Activated naive CD8-positive, alpha-beta T cell (primary cell): ENCODE measurements around the gene TGIF1.

Experiments
- H3K27ac Mint-ChIP-seq: one replicate; pipeline ENCODE4 v1.8.0; 2021; ENCODE audit warnings: mixed read lengths
- H3K27me3 Mint-ChIP-seq: one replicate; pipeline ENCODE4 v1.8.0; 2021; ENCODE audit warnings: mixed read lengths
- H3K36me3 Mint-ChIP-seq: one replicate; pipeline ENCODE4 v1.8.0; 2021; ENCODE audit warnings: mixed read lengths
- H3K4me1 Mint-ChIP-seq: one replicate; pipeline ENCODE4 v1.8.0; 2021; ENCODE audit warnings: low read depth, mixed read lengths
- H3K4me3 Mint-ChIP-seq: one replicate; pipeline ENCODE4 v1.8.0; 2021; ENCODE audit warnings: mild to moderate bottlenecking, mixed read lengths
- H3K9me3 Mint-ChIP-seq: one replicate; pipeline ENCODE4 v1.8.0; 2021; ENCODE audit warnings: low read depth, mixed read lengths

Gene TGIF1

GRCh38 chr18:3448838-3449511, 997 bp upstream of the TGIF1 start:
- Mint-ChIP-seq H3K9me3 (no peaks in the 10 kb centered on the region), H3K27me3 (no peaks in the 10 kb centered on the region), H3K36me3 (no peaks in the 10 kb centered on the region), H3K4me3 (peak overlapping the region; percentile 92), H3K27ac (peak overlapping the region; percentile 94), H3K4me1 (peaks cover 44% of the 10 kb centered on the region)

GRCh38 chr18:3449512-3450011, 410 bp upstream of the TGIF1 start:
- Mint-ChIP-seq H3K4me1 (peaks cover 50% of the 10 kb centered on the region), H3K27me3 (no peaks in the 10 kb centered on the region), H3K4me3 (peak overlapping the region; percentile 92), H3K9me3 (no peaks in the 10 kb centered on the region), H3K36me3 (no peaks in the 10 kb centered on the region), H3K27ac (peak overlapping the region; percentile 94)

- Mint-ChIP-seq H3K27ac (peak overlapping the region; percentile 100), H3K4me1 (peaks cover 60% of the 10 kb centered on the region), H3K4me3 (peak overlapping the region; percentile 94), H3K27me3 (no peaks in the 10 kb centered on the region), H3K36me3 (no peaks in the 10 kb centered on the region), H3K9me3 (no peaks in the 10 kb centered on the region)
Observed at GRCh38 chr18:3450799-3451182, 819 bp downstream of the TGIF1 start.

GRCh38 chr18:3451183-3451988, 1.4 kb downstream of the TGIF1 start:
- H3K9me3 Mint-ChIP-seq = no peaks in the 10 kb centered on the region
- no peaks in the 10 kb centered on the region for H3K36me3 Mint-ChIP-seq
- no peaks in the 10 kb centered on the region for H3K27me3 Mint-ChIP-seq
- H3K27ac Mint-ChIP-seq = peak overlapping the region; percentile 100
- peaks cover 62% of the 10 kb centered on the region for H3K4me1 Mint-ChIP-seq
- H3K4me3 Mint-ChIP-seq = peak overlapping the region; percentile 94

GRCh38 chr18:3451989-3452749, 2.2 kb downstream of the TGIF1 start:
- peaks cover 6% of the 10 kb centered on the region for H3K36me3 Mint-ChIP-seq
- peak overlapping the region; percentile 94 for H3K4me3 Mint-ChIP-seq
- H3K27ac Mint-ChIP-seq = peak overlapping the region; percentile 100
- H3K9me3 Mint-ChIP-seq = no peaks in the 10 kb centered on the region
- no peaks in the 10 kb centered on the region for H3K27me3 Mint-ChIP-seq
- peaks cover 58% of the 10 kb centered on the region for H3K4me1 Mint-ChIP-seq

GRCh38 chr18:3452750-3453539, 3.0 kb downstream of the TGIF1 start:
- Mint-ChIP-seq H3K4me1 (peaks cover 55% of the 10 kb centered on the region), H3K36me3 (peaks cover 9% of the 10 kb centered on the region), H3K4me3 (peak overlapping the region; percentile 94), H3K27me3 (no peaks in the 10 kb centered on the region), H3K27ac (peak overlapping the region; percentile 100), H3K9me3 (no peaks in the 10 kb centered on the region)

GRCh38 chr18:3453540-3454364, 3.8 kb downstream of the TGIF1 start:
- H3K36me3 Mint-ChIP-seq = peaks cover 13% of the 10 kb centered on the region
- no peaks in the 10 kb centered on the region for H3K9me3 Mint-ChIP-seq
- H3K27ac Mint-ChIP-seq = peak overlapping the region; percentile 100
- H3K4me3 Mint-ChIP-seq = peak overlapping the region; percentile 94
- peaks cover 57% of the 10 kb centered on the region for H3K4me1 Mint-ChIP-seq
- H3K27me3 Mint-ChIP-seq = no peaks in the 10 kb centered on the region

GRCh38 chr18:3454365-3455089, 4.6 kb downstream of the TGIF1 start:
- Mint-ChIP-seq H3K27me3 (no peaks in the 10 kb centered on the region), H3K36me3 (peaks cover 15% of the 10 kb centered on the region), H3K27ac (peak overlapping the region; percentile 100), H3K4me3 (peak overlapping the region; percentile 94), H3K9me3 (no peaks in the 10 kb centered on the region), H3K4me1 (peaks cover 60% of the 10 kb centered on the region)

- H3K9me3 Mint-ChIP-seq = no peaks in the 10 kb centered on the region
- peaks cover 15% of the 10 kb centered on the region for H3K36me3 Mint-ChIP-seq
- peak overlapping the region; percentile 94 for H3K4me3 Mint-ChIP-seq
- peak overlapping the region; percentile 100 for H3K27ac Mint-ChIP-seq
- H3K4me1 Mint-ChIP-seq = peaks cover 61% of the 10 kb centered on the region
- no peaks in the 10 kb centered on the region for H3K27me3 Mint-ChIP-seq
Observed at GRCh38 chr18:3455090-3455635, 5.2 kb downstream of the TGIF1 start.

GRCh38 chr18:3455907-3456685, 6.1 kb downstream of the TGIF1 start:
- Mint-ChIP-seq H3K4me1 (peaks cover 59% of the 10 kb centered on the region), H3K4me3 (no peak overlapping the region)

GRCh38 chr18:3456686-3457069, 6.7 kb downstream of the TGIF1 start:
- H3K4me3 Mint-ChIP-seq = no peak overlapping the region
- peaks cover 56% of the 10 kb centered on the region for H3K4me1 Mint-ChIP-seq
- peak overlapping the region; percentile 16 for H3K27ac Mint-ChIP-seq
- H3K36me3 Mint-ChIP-seq = peaks cover 26% of the 10 kb centered on the region
- no peaks in the 10 kb centered on the region for H3K27me3 Mint-ChIP-seq
- no peaks in the 10 kb centered on the region for H3K9me3 Mint-ChIP-seq

More at GRCh38 chr18:3455907-3456685, 6.1 kb downstream of the TGIF1 start:
- Mint-ChIP-seq H3K27me3 (no peaks in the 10 kb centered on the region), H3K27ac (no peak overlapping the region), H3K9me3 (no peaks in the 10 kb centered on the region), H3K36me3 (peaks cover 21% of the 10 kb centered on the region)

- Mint-ChIP-seq H3K9me3 (no peaks in the 10 kb centered on the region), H3K36me3 (peaks cover 29% of the 10 kb centered on the region), H3K27ac (no peak overlapping the region), H3K4me1 (peaks cover 55% of the 10 kb centered on the region), H3K4me3 (no peak overlapping the region), H3K27me3 (no peaks in the 10 kb centered on the region)
Observed at GRCh38 chr18:3457261-3457724, 7.3 kb downstream of the TGIF1 start.
